Trophoblast cell (in vitro differentiated cells and primary cell): ENCODE data around the gene RNASEH1.
A peak's percentile ranks its signal among the peaks of the same experiment; 100 is the strongest.

Experiments
- DNase-seq, 2 donors: peaks; one replicate each; pipeline ENCODE4 v3.0.0-alpha.2; 2016
- H2AFZ ChIP-seq: 2 replicates; pipeline ENCODE4 v1.6.1; 2013; ENCODE audit warnings: low read length, moderate library complexity, mild to moderate bottlenecking; ENCODE audit not compliant: insufficient read depth, poor library complexity
- H2AK5ac ChIP-seq: 2 replicates; pipeline ENCODE4 v1.6.1; 2013; ENCODE audit warnings: mild to moderate bottlenecking, low read length
- H2BK120ac ChIP-seq: 2 replicates; pipeline ENCODE4 v1.6.1; 2013; ENCODE audit warnings: low read length, mild to moderate bottlenecking, moderate library complexity; ENCODE audit not compliant: insufficient read depth, poor library complexity
- H2BK12ac ChIP-seq: 2 replicates; pipeline ENCODE4 v1.6.1; 2013; ENCODE audit warnings: mild to moderate bottlenecking, low read length, moderate library complexity
- H2BK5ac ChIP-seq: 2 replicates; pipeline ENCODE4 v1.6.1; 2013; ENCODE audit warnings: low read length, low read depth, moderate library complexity, mild to moderate bottlenecking; ENCODE audit not compliant: poor library complexity
- H3K14ac ChIP-seq: 2 replicates; pipeline ENCODE4 v1.6.1; 2013; ENCODE audit warnings: mild to moderate bottlenecking, low read length
- H3K18ac ChIP-seq: 2 replicates; pipeline ENCODE4 v1.6.1; 2013; ENCODE audit warnings: mild to moderate bottlenecking, low read length
- H3K23ac ChIP-seq: 2 replicates; pipeline ENCODE4 v1.6.1; 2013; ENCODE audit warnings: low read length
- H3K27ac ChIP-seq: 2 replicates; pipeline ENCODE4 v1.5.1; 2013; ENCODE audit warnings: low read depth, mild to moderate bottlenecking, inconsistent platforms, low read length, moderate library complexity
- H3K27me3 ChIP-seq: 2 replicates; pipeline ENCODE4 v1.6.1; 2013; ENCODE audit warnings: inconsistent platforms, mild to moderate bottlenecking, low read length, moderate library complexity; ENCODE audit not compliant: insufficient read depth
- H3K36me3 ChIP-seq, 2 experiments: 1 replicate in 1 of 2; 2 replicates in 1 of 2; pipeline ENCODE4 v1.6.1; 2013; ENCODE audit warnings: low read length in 2 of 2, mild to moderate bottlenecking in 2 of 2, moderate library complexity in 1 of 2; ENCODE audit not compliant: insufficient read depth in 2 of 2, control insufficient read depth in 1 of 2
- H3K4ac ChIP-seq: 2 replicates; pipeline ENCODE4 v1.6.1; 2013; ENCODE audit warnings: low read depth, mild to moderate bottlenecking, low read length, moderate library complexity
- H3K4me1 ChIP-seq, 2 experiments: 1 replicate in 1 of 2; 2 replicates in 1 of 2; pipeline ENCODE4 v1.6.1; 2013; ENCODE audit warnings: low read length in 2 of 2, mild to moderate bottlenecking in 2 of 2, moderate library complexity in 1 of 2; ENCODE audit not compliant: insufficient read depth in 2 of 2, control insufficient read depth in 1 of 2
- H3K4me2 ChIP-seq: 2 replicates; pipeline ENCODE4 v1.6.1; 2013; ENCODE audit warnings: inconsistent platforms, mild to moderate bottlenecking, low read length, moderate library complexity
- H3K4me3 ChIP-seq: 2 replicates; pipeline ENCODE4 v1.5.1; 2013; ENCODE audit warnings: mild to moderate bottlenecking, low read depth, low read length, inconsistent platforms
- H3K79me1 ChIP-seq: one replicate; pipeline ENCODE4 v1.6.1; 2013; ENCODE audit warnings: low read length
- H3K79me2 ChIP-seq: 2 replicates; pipeline ENCODE4 v1.6.1; 2013; ENCODE audit warnings: low read length, mild to moderate bottlenecking; ENCODE audit not compliant: control insufficient read depth, insufficient read depth, poor library complexity
- H3K9ac ChIP-seq: 2 replicates; pipeline ENCODE4 v1.6.1; 2013; ENCODE audit warnings: mild to moderate bottlenecking, low read length
- H3K9me3 ChIP-seq: 2 replicates; pipeline ENCODE4 v1.6.1; 2013; ENCODE audit warnings: low read depth, mild to moderate bottlenecking, control low read depth, inconsistent platforms, low read length; ENCODE audit not compliant: insufficient read depth
- H4K12ac ChIP-seq: 2 replicates; pipeline ENCODE4 v1.6.1; 2013; ENCODE audit warnings: low read depth, mild to moderate bottlenecking, low read length, moderate library complexity
- H4K8ac ChIP-seq: 2 replicates; pipeline ENCODE4 v1.6.1; 2013; ENCODE audit warnings: low read depth, mild to moderate bottlenecking, low read length, moderate library complexity
- H4K91ac ChIP-seq: one replicate; pipeline ENCODE4 v1.6.1; 2013; ENCODE audit warnings: low read depth, mild to moderate bottlenecking, low read length, moderate library complexity
- WGBS: extraction: QIAGEN DNeasy Blood & Tissue Kit; methylation state at CpG from one replicate; pipeline ENCODE4 v1.1.7; 2013; ENCODE audit warnings: missing lambda C conversion rate; ENCODE audit not compliant: insufficient read length, insufficient coverage; ENCODE audit errors: extremely low coverage; 5-methylcytosine and 5-hydroxymethylcytosine counted together

RNASEH1 gene

DNA sequence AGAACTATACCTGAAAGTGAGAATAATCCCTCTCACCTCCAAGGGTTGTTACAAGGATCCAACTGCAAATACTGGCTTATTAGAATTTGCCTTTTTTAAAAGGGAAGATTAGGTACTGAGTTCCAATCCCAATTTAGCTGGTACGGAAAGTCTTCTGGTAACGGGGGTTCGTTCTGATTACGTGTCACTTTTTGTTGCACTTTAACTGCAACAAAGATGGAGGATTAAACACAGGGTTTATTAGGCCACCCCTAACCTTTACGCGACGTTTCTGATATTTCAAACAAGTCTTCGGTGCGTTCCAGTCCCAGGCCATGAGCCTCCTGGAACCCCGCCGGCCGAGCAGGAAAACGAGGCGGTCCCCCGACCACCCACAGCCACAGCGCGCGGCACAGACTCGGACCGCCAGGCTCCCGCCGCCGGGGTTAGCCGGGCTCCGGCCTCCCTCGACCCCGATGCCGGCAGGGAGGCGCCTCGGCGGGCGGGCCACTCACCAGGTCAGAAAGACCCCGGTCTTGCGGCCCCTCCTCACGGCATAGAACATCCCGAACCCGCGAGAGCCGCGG lies 411 bp downstream of the RNASEH1 start:
- DNase-seq: no peak
- H2AK5ac ChIP-seq: peak overlapping the region; percentile 77
- peaks cover 10% of the 10 kb centered on the region for H3K79me2 ChIP-seq
- no CpG with 5 or more reads among the region's 40 CpGs for WGBS
- H4K91ac ChIP-seq: peak overlapping the region; percentile 85
- no peaks in the 10 kb centered on the region for H3K27me3 ChIP-seq
- H3K4ac ChIP-seq: peak overlapping the region; percentile 74
- H3K36me3 ChIP-seq: peaks cover 13 to 16% of the 10 kb centered on the region in 2 experiments
- peak overlapping the region; percentile 89 for H4K12ac ChIP-seq
- peaks cover 9% of the 10 kb centered on the region for H3K79me1 ChIP-seq
- H4K8ac ChIP-seq: peak overlapping the region; percentile 94
- H3K14ac ChIP-seq: peak overlapping the region; percentile 94
- peak overlapping the region; percentile 96 for H2AFZ ChIP-seq
- H3K23ac ChIP-seq: no peak overlapping the region
- H3K4me1 ChIP-seq: peaks cover 0 to 3% of the 10 kb centered on the region in 2 experiments
- no peak overlapping the region for H2BK12ac ChIP-seq
- peak overlapping the region; percentile 68 for H3K27ac ChIP-seq
- no peaks in the 10 kb centered on the region for H3K9me3 ChIP-seq
- peak overlapping the region; percentile 98 for H3K4me2 ChIP-seq
- H3K9ac ChIP-seq: peak overlapping the region; percentile 99
- H2BK5ac ChIP-seq: peak overlapping the region; percentile 75
- H3K4me3 ChIP-seq: peak overlapping the region; percentile 100
- peak overlapping the region; percentile 82 for H2BK120ac ChIP-seq
- peak overlapping the region; percentile 81 for H3K18ac ChIP-seq

DNA sequence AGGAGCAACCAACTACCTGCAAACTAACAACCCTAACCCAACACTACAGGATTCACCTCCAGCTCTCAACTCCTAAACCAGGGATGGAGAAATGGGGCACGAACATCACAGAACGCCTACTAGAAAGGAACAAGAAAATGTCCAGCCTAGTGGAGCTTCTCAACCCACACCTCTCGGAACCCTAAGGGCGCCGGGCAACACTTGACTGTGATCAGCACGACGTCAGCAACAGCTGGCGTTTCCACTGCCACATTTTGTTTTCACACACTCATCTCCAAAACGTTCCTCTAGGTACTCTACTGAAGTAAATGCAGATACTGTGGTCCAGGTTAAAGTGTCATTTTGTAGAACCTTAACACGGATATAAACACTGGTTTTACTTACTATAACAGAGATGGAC lies 4.2 kb downstream of the RNASEH1 start:
- no CpG with 5 or more reads among the region's 10 CpGs for WGBS
- no peak overlapping the region for H3K18ac ChIP-seq
- H4K91ac ChIP-seq: no peak overlapping the region

DNA sequence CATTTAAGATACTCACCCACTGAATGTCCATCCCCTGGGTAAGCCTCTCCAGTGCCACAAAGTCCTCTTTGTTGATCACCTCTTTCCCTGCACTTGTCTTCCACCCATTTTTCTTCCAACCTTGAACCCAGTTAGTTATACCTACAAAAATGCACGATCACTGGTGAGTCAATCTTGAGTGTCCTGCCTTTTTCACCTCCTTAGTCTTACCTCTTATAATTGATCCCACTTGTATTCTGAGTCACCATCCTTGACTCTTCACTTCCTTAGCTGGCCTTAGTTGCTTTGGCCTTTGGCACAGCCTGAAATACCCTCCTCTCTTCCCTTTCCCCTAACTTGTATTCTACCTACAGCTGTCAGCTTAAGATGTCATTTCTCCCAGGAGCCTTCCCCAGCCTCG lies 10.2 kb downstream of the RNASEH1 start:
- DNase-seq: no peak
- Histone ChIP-seq H3K79me1 (no peaks in the 10 kb centered on the region), H2AK5ac (no peak overlapping the region), H3K79me2 (no peaks in the 10 kb centered on the region), H4K91ac (no peak overlapping the region), H3K9ac (no peak overlapping the region), H3K27me3 (no peaks in the 10 kb centered on the region), H3K4me1 (no peaks in the 10 kb centered on the region), H3K9me3 (no peaks in the 10 kb centered on the region), H4K8ac (no peak overlapping the region), H3K36me3 (peaks cover 55 to 71% of the 10 kb centered on the region in 2 experiments), H3K23ac (no peak overlapping the region), H3K27ac (no peak overlapping the region), H3K4me3 (no peak overlapping the region), H2AFZ (no peak overlapping the region), H2BK5ac (no peak overlapping the region), H2BK12ac (no peak overlapping the region), H3K18ac (no peak overlapping the region), H3K14ac (no peak overlapping the region), H2BK120ac (no peak overlapping the region), H4K12ac (no peak overlapping the region), H3K4ac (no peak overlapping the region), H3K4me2 (no peak overlapping the region)
- WGBS: no CpG with 5 or more reads among the region's 2 CpGs

More for the DNA sequence above, 4.2 kb downstream of the RNASEH1 start:
- no peak overlapping the region for H3K27ac ChIP-seq
- no peak overlapping the region for H2AK5ac ChIP-seq
- no peak overlapping the region for H2BK120ac ChIP-seq
- no peak for DNase-seq
- no peaks in the 10 kb centered on the region for H3K27me3 ChIP-seq
- no peak overlapping the region for H3K9ac ChIP-seq
- H3K9me3 ChIP-seq: no peaks in the 10 kb centered on the region
- H3K4me2 ChIP-seq: no peak overlapping the region
- H3K23ac ChIP-seq: no peak overlapping the region
- no peak overlapping the region for H2AFZ ChIP-seq
- H3K4ac ChIP-seq: no peak overlapping the region
- no peak overlapping the region for H3K14ac ChIP-seq
- no peak overlapping the region for H3K4me3 ChIP-seq
- peaks cover 36 to 42% of the 10 kb centered on the region in 2 experiments for H3K36me3 ChIP-seq
- H4K8ac ChIP-seq: no peak overlapping the region
- peaks cover 9% of the 10 kb centered on the region for H3K79me1 ChIP-seq
- H4K12ac ChIP-seq: no peak overlapping the region
- peaks cover 0 to 3% of the 10 kb centered on the region in 2 experiments for H3K4me1 ChIP-seq
- no peak overlapping the region for H2BK12ac ChIP-seq
- no peak overlapping the region for H2BK5ac ChIP-seq
- H3K79me2 ChIP-seq: peaks cover 10% of the 10 kb centered on the region

DNA sequence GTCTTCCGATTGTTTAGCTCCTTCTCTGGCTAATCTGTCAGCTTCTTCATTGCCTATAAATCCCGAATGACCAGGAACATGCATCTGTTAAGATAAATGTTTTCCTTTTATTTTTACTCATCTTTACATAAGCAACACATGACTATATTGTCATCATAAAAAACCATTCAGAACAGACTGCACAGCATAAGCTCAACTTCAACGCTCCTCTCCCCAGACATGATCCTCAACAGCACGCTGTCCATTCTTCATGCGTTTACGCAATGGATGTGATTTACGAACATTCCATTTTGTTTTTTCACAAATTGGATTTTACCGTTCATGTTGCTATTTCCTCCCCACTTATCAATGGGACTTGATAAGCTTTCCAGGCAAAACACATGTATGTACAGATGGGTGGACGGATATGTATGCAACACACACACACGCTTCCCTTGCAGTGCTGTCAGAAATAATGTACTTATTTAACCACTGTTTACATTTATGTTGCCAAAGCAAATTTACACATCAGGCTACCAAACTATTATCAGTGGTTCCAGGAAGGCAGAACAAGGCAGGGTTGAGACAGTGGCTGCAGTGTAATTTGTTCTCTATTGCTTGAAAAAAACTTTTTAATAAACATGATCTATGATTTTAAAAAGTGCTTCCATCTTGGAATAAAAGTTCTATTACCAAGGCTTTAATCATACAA lies 12.2 kb downstream of the RNASEH1 start:
- Histone ChIP-seq H3K18ac (no peak overlapping the region), H3K79me2 (no peaks in the 10 kb centered on the region), H3K27me3 (no peaks in the 10 kb centered on the region), H2BK12ac (no peak overlapping the region), H3K27ac (no peak overlapping the region), H2BK5ac (no peak overlapping the region), H3K4me2 (no peak overlapping the region), H3K14ac (no peak overlapping the region), H3K9ac (no peak overlapping the region), H4K91ac (no peak overlapping the region), H4K8ac (no peak overlapping the region), H3K4me3 (no peak overlapping the region), H2AK5ac (no peak overlapping the region), H3K79me1 (no peaks in the 10 kb centered on the region), H3K36me3 (peaks cover 51 to 65% of the 10 kb centered on the region in 2 experiments), H4K12ac (no peak overlapping the region), H2BK120ac (no peak overlapping the region), H3K9me3 (no peaks in the 10 kb centered on the region), H3K4me1 (no peaks in the 10 kb centered on the region), H3K23ac (no peak overlapping the region), H3K4ac (no peak overlapping the region), H2AFZ (no peak overlapping the region)
- DNase-seq: no peak
- no CpG with 5 or more reads among the region's 10 CpGs for WGBS
